Spleen (tissue), 11 donors: ENCODE data around the gene KCNG2. TPM values are rescaled to one million over a fixed set of nuclear protein-coding genes. Genes with fewer than 3 reads are reported as not detected.

Experiments used
- DNase-seq: peaks from one replicate; pipeline ENCODE4 v3.0.0-alpha.2; 2020
- H3K27ac ChIP-seq, 8 donors: fragments of 200-600 bp; sonication (generic) in 7 of 8; 1 replicate in 4 of 8; 2 replicates in 4 of 8; pipeline versions ENCODE4 v1.5.0 to v1.8.0; 2016 to 2021; ENCODE audit warnings: inconsistent platforms in 4 of 8, mild to moderate bottlenecking in 4 of 8, moderate library complexity in 1 of 8
- H3K27me3 ChIP-seq, 7 donors: fragments of 200-600 bp; sonication (generic) in 6 of 7; replicated peaks in 1 of 7; 1 replicate in 4 of 7; 2 replicates in 3 of 7; pipeline versions ENCODE4 v1.5.0 to v1.8.0; 2016 to 2021; ENCODE audit warnings: inconsistent platforms in 3 of 7, mild to moderate bottlenecking in 1 of 7
- H3K36me3 ChIP-seq, 6 donors: fragments of 200-600 bp; sonication (generic) in 5 of 6; 1 replicate in 4 of 6; 2 replicates in 2 of 6; pipeline versions ENCODE4 v1.5.0 to v1.8.0; 2016 to 2021; ENCODE audit warnings: inconsistent platforms in 2 of 6
- H3K4me1 ChIP-seq, 6 donors: fragments of 200-600 bp; sonication (generic) in 5 of 6; 1 replicate in 3 of 6; 2 replicates in 3 of 6; pipeline versions ENCODE4 v1.5.0 to v1.8.0; 2016 to 2021; ENCODE audit warnings: inconsistent platforms in 3 of 6
- H3K4me3 ChIP-seq, 8 donors: fragments of 200-600 bp; sonication (generic) in 7 of 8; 1 replicate in 4 of 8; 2 replicates in 4 of 8; pipeline versions ENCODE4 v1.5.0 to v1.8.0; 2016 to 2021; ENCODE audit warnings: inconsistent platforms in 4 of 8, mild to moderate bottlenecking in 4 of 8, moderate library complexity in 2 of 8
- H3K9me3 ChIP-seq, 8 donors: fragments of 200-600 bp; sonication (generic) in 7 of 8; 1 replicate in 4 of 8; 2 replicates in 4 of 8; pipeline versions ENCODE4 v1.5.0 to v1.8.0; 2016 to 2021; ENCODE audit warnings: inconsistent platforms in 4 of 8
- CTCF ChIP-seq, 11 experiments: fragments of 200-600 bp in 7 of 11; fragments of 450-650 bp in 4 of 11; sonication (generic) in 4 of 11; IDR thresholded peaks in 8 of 11; conservative IDR thresholded peaks in 3 of 11; 1 replicate in 7 of 11; 2 replicates in 4 of 11; pipeline versions ENCODE4 v1.4.0 to v1.8.0; 2016 to 2021; ENCODE audit warnings: antibody characterized with exemption in 11 of 11, inconsistent platforms in 4 of 11, mild to moderate bottlenecking in 1 of 11
- POLR2A ChIP-seq, 3 donors: fragments of 450-650 bp; IDR thresholded peaks; one replicate each; pipeline ENCODE4 v1.5.1; 2017; ENCODE audit warnings: antibody characterized with exemption in 3 of 3, mild to moderate bottlenecking in 1 of 3
- POLR2AphosphoS5 ChIP-seq, 3 donors: sonication (generic); formaldehyde crosslinking; IDR thresholded peaks; one replicate each; pipeline ENCODE4 v1.5.1; 2017; ENCODE audit warnings: antibody characterized with exemption in 3 of 3
- WGBS, 5 donors: extraction: QIAGEN DNeasy Blood & Tissue Kit in 3 of 5; methylation state at CpG; one replicate each; pipeline versions ENCODE4 v1.1.5 to v1.1.7; 2013 to 2018; 5-methylcytosine and 5-hydroxymethylcytosine counted together
- intact Hi-C: fragments of 100-400 bp; cut with DNase I; formaldehyde crosslinking; loops from one replicate; pipeline ENCODE4 v1.15.0; 2023; ENCODE audit warnings: low total_unique reads
- polyA plus RNA-seq, 3 donors: library from polyadenylated mRNA; stranded (reverse); fragments of 200-250 nt; gene quantifications; one replicate each; pipeline ENCODE4 v1.2.1, GENCODE V29; 2013
- total RNA-seq, 7 donors: library from RNA; depleted of rRNA in 3 of 7; stranded (reverse); fragments of >200 nt in 3 of 7; fragmentation: NEBNext Ultra II Directional in 4 of 7; extraction: Animal tissue kit (Norgen Biotek cat#: 25700) in 4 of 7; gene quantifications; one replicate each; pipeline versions ENCODE4 v1.1.0 to v1.2.1, GENCODE V29; 2016 to 2021
- donor health status: healthy with polysubstance abuse.
- donor health status: DM: no; HTN: no; CAD: no; lungs with moderate emphysema.
- donor health status: DM: no; HTN: no; CAD: no.
- donor health status: Bipolar disorder and iron deficiency.
- donor health status: healthy.
- donor health status: DM: no; HTN: no; CAD: no.
- donor health status: DM: yes; HTN: yes; CAD: no.

The KCNG2 gene
- total and polyA plus RNA-seq, 10 donors = 0.15 to 3.2 (median 0.38) TPM; not detected in 1

GRCh38 chr18:79792988-79793355 lies 4.8 kb upstream of the KCNG2 start:
- intact Hi-C loops = no loop called here
- H3K4me1 ChIP-seq = peaks cover 4 to 91% (median 37%) of the 10 kb centered on the region in 6 donors
- H3K36me3 ChIP-seq = no peaks in the 10 kb centered on the region
- peak; percentile 87 for DNase-seq
- WGBS, 5 donors = 18 to 37% (median 23%) methylated on average over 4 of the region's 4 CpGs
- TF ChIP-seq CTCF (IDR thresholded peaks at IDR 0.05 in 8 of 11, conservative IDR thresholded peaks at IDR 0.05 in 3 of 11) = no peak
- TF ChIP-seq POLR2AphosphoS5 (IDR thresholded peaks at IDR 0.05) = no peak
- TF ChIP-seq POLR2A (IDR thresholded peaks at IDR 0.05) = no peak
- peak overlapping the region in 6 of 8 donors; percentile 65 to 92 (median 87) for H3K27ac ChIP-seq
- peak overlapping the region in 3 of 8 donors; percentile 6 to 38 (median 11) for H3K4me3 ChIP-seq
- H3K9me3 ChIP-seq = no peaks in the 10 kb centered on the region
- H3K27me3 ChIP-seq = peaks cover 5 to 74% (median 38%) of the 10 kb centered on the region in 7 donors

GRCh38 chr18:79794846-79795245 lies 2.9 kb upstream of the KCNG2 start:
- peak; percentile 83 for DNase-seq

GRCh38 chr18:79795446-79795845 lies 2.3 kb upstream of the KCNG2 start:
- peak overlapping the region in 2 of 8 donors; percentile 46 to 92 for H3K27ac ChIP-seq
- intact Hi-C loops = no loop called here
- peak; percentile 56 for DNase-seq
- H3K9me3 ChIP-seq = no peaks in the 10 kb centered on the region
- peaks cover 0 to 74% (median 37%) of the 10 kb centered on the region in 7 donors for H3K27me3 ChIP-seq
- no peaks in the 10 kb centered on the region for H3K36me3 ChIP-seq
- peaks cover 18 to 96% (median 51%) of the 10 kb centered on the region in 6 donors for H3K4me1 ChIP-seq
- WGBS, 5 donors = 84 to 95% (median 89%) methylated on average over 19 of the region's 19 CpGs
- TF ChIP-seq POLR2AphosphoS5 (IDR thresholded peaks at IDR 0.05) = no peak
- no peak for TF ChIP-seq POLR2A (IDR thresholded peaks at IDR 0.05)
- no peak for TF ChIP-seq CTCF (IDR thresholded peaks at IDR 0.05 in 8 of 11, conservative IDR thresholded peaks at IDR 0.05 in 3 of 11)
- no peak overlapping the region for H3K4me3 ChIP-seq

More at GRCh38 chr18:79794846-79795245, 2.9 kb upstream of the KCNG2 start:
- H3K36me3 ChIP-seq = no peaks in the 10 kb centered on the region
- no peaks in the 10 kb centered on the region for H3K9me3 ChIP-seq
- intact Hi-C loops = no loop called here
- TF ChIP-seq CTCF (IDR thresholded peaks at IDR 0.05 in 8 of 11, conservative IDR thresholded peaks at IDR 0.05 in 3 of 11) (no peak), POLR2AphosphoS5 (IDR thresholded peaks at IDR 0.05) (peak in 1 of 3 donors; percentile 69), POLR2A (IDR thresholded peaks at IDR 0.05) (no peak)
- 58 to 90% (median 75%) methylated on average over 17 of the region's 17 CpGs for WGBS, 5 donors
- H3K4me1 ChIP-seq = peaks cover 18 to 99% (median 50%) of the 10 kb centered on the region in 6 donors
- H3K4me3 ChIP-seq = no peak overlapping the region
- H3K27ac ChIP-seq = peak overlapping the region in 2 of 8 donors; percentile 46 to 92
- H3K27me3 ChIP-seq = peaks cover 0 to 74% (median 38%) of the 10 kb centered on the region in 7 donors

GRCh38 chr18:79796016-79796415 lies 1.7 kb upstream of the KCNG2 start:
- Histone ChIP-seq H3K27me3 (peaks cover 0 to 72% (median 37%) of the 10 kb centered on the region in 7 donors), H3K36me3 (no peaks in the 10 kb centered on the region), H3K4me1 (peaks cover 18 to 91% (median 48%) of the 10 kb centered on the region in 6 donors), H3K27ac (no peak overlapping the region), H3K9me3 (no peaks in the 10 kb centered on the region), H3K4me3 (no peak overlapping the region)
- TF ChIP-seq CTCF (IDR thresholded peaks at IDR 0.05 in 8 of 11, conservative IDR thresholded peaks at IDR 0.05 in 3 of 11) (no peak), POLR2A (IDR thresholded peaks at IDR 0.05) (no peak)
- intact Hi-C loops = no loop called here
- whole genome bisulfite sequencing, 5 donors = 13 to 34% (median 22%) methylated on average over 7 of the region's 7 CpGs
- peak; percentile 38 for DNase-seq
